Central memory CD8-positive, alpha-beta T cell (primary cell): ENCODE results near the gene CDKN3.
A peak's percentile ranks its signal among the peaks of the same experiment; 100 is the strongest.
"Not testable (repeated sequence)": the region's sequence is repeated elsewhere in the genome, so short reads cannot be mapped to it uniquely, and the experiment has no call there.

Experiments used
- ATAC-seq: fragments of 150-1000 bp; cut with Tn5 transposase; replicated peaks from 2 replicates; pipeline ENCODE4 v1.10.0; 2022; ENCODE audit warnings: mild to moderate bottlenecking, moderate FRiP score, moderate number of reproducible peaks; ENCODE audit not compliant: poor library complexity, severe bottlenecking; ENCODE audit errors: extremely low read depth
- DNase-seq, 2 donors: peaks; one replicate each; pipeline ENCODE4 v3.0.0; 2021; ENCODE audit warnings: low spot score in 2 of 2
- H3K27ac Mint-ChIP-seq: one replicate; pipeline ENCODE4 v1.8.0; 2022; ENCODE audit warnings: low read depth, mild to moderate bottlenecking, moderate library complexity, mixed read lengths
- H3K27me3 Mint-ChIP-seq: one replicate; pipeline ENCODE4 v1.8.0; 2022; ENCODE audit warnings: mixed read lengths
- H3K36me3 Mint-ChIP-seq: one replicate; pipeline ENCODE4 v1.8.0; 2022; ENCODE audit warnings: mild to moderate bottlenecking, moderate library complexity, mixed read lengths; ENCODE audit not compliant: insufficient read depth
- H3K4me1 Mint-ChIP-seq: one replicate; pipeline ENCODE4 v1.8.0; 2022; ENCODE audit warnings: mixed read lengths
- H3K4me3 Mint-ChIP-seq: one replicate; pipeline ENCODE4 v1.8.0; 2022; ENCODE audit warnings: mild to moderate bottlenecking, moderate library complexity, mixed read lengths
- H3K9me3 Mint-ChIP-seq: one replicate; pipeline ENCODE4 v1.8.0; 2022; ENCODE audit warnings: mixed read lengths

Gene CDKN3

DNA sequence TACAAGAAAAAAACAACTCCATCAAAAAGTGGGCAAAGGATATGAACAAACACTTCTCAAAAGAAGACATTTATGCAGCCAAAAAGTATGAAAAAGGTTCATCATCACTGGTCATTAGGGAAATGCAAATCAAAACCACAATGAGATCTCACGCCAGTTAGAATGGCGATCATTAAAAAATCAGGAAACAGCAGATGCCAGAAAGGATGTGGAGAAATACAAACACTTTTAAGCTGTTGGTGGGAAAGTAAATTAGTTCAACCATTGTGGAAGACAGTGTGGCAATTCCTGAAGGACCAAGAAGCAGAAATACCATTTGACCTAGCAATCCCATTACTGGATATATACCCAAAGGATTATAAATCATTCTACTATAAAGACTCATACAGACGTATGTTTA is 16.2 kb upstream of the CDKN3 start:
- not testable (repeated sequence) for H3K4me1 Mint-ChIP-seq, DNase-seq, H3K36me3 Mint-ChIP-seq, H3K9me3 Mint-ChIP-seq, H3K27ac Mint-ChIP-seq, ATAC-seq, H3K4me3 Mint-ChIP-seq
- peaks cover 33% of the 10 kb centered on the region for H3K27me3 Mint-ChIP-seq

- Mint-ChIP-seq H3K27me3 (peaks cover 36% of the 10 kb centered on the region), H3K36me3 (no peaks in the 10 kb centered on the region), H3K4me3 (no peak overlapping the region), H3K27ac (no peak overlapping the region), H3K9me3 (no peaks in the 10 kb centered on the region), H3K4me1 (no peaks in the 10 kb centered on the region)
- ATAC-seq (no peak), DNase-seq (no peak)
Observed at GRCh38 chr14:54381821-54382220, 15.0 kb upstream of the CDKN3 start.

GRCh38 chr14:54383835-54384234 is 13.0 kb upstream of the CDKN3 start:
- H3K36me3 Mint-ChIP-seq: no peaks in the 10 kb centered on the region
- H3K27ac Mint-ChIP-seq: no peak overlapping the region
- H3K9me3 Mint-ChIP-seq: no peaks in the 10 kb centered on the region
- ATAC-seq (no peak), DNase-seq (no peak)
- no peaks in the 10 kb centered on the region for H3K4me1 Mint-ChIP-seq
- peaks cover 43% of the 10 kb centered on the region for H3K27me3 Mint-ChIP-seq
- H3K4me3 Mint-ChIP-seq: no peak overlapping the region

- peaks cover 34% of the 10 kb centered on the region for H3K27me3 Mint-ChIP-seq
Observed at GRCh38 chr14:54385556-54385955, 11.3 kb upstream of the CDKN3 start.

DNA sequence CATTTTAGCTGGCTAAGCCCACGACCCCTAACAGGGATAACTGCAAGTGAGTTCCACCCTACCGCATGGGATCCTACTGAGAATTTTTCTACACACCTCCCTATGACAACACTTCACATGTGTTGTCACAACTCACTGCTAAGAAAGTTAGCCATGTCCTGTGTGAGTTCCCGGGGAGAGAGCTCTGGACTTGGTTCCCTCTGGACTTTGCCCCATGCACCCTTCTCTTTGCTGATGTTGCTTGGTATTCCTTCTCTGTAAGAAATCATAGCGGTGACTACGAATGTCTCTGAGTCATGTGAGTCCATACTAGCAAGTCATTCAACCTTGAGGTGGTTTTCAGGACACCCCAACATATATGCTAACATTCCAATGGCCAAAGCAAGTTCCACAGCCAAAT is 9.5 kb upstream of the CDKN3 start:
- H3K4me1 Mint-ChIP-seq: no peaks in the 10 kb centered on the region
- no peaks in the 10 kb centered on the region for H3K9me3 Mint-ChIP-seq
- no peak overlapping the region for H3K4me3 Mint-ChIP-seq
- H3K27ac Mint-ChIP-seq: no peak overlapping the region
- no peaks in the 10 kb centered on the region for H3K36me3 Mint-ChIP-seq
- H3K27me3 Mint-ChIP-seq: peaks cover 44% of the 10 kb centered on the region
- ATAC-seq (no peak), DNase-seq (no peak)

More at GRCh38 chr14:54385556-54385955, 11.3 kb upstream of the CDKN3 start:
- H3K4me1 Mint-ChIP-seq: no peaks in the 10 kb centered on the region
- no peak overlapping the region for H3K4me3 Mint-ChIP-seq
- H3K27ac Mint-ChIP-seq: no peak overlapping the region
- ATAC-seq (no peak), DNase-seq (no peak)
- no peaks in the 10 kb centered on the region for H3K36me3 Mint-ChIP-seq
- H3K9me3 Mint-ChIP-seq: no peaks in the 10 kb centered on the region

DNA sequence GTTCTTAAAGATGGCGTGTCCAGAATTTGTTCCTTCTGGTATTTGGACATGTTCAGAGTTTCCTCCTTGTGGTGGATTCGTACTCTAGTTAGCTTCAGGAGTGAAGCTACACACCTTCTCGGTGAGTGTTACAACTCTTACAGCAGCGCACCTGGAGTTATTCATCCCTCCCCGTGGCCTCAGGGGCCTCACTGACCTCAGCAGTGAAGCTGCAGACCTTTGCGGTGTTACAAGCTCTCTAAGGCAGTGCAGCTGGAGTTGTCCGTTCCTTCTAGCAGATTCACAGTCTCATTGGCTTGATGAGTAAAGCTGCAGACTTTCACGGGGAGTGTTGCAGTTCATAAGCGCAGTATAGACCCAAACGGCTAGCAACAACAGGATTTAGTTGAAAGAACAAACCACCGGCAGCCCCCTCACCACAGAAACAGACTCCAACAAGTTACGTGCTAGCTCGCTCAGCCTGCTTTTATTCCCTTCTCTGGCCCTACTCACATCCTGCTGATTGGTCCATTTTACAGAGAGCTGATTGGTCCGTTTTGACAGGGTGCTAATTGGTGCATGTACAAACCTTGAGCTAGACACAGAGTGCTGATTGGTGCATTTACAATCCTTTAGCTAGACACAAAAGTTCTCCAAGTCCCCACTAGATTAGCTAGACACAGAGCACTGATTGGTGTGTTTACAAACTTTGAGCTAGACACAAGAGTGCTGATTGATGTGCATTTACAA is 4.5 kb upstream of the CDKN3 start:
- Mint-ChIP-seq H3K9me3 (no peaks in the 10 kb centered on the region), H3K36me3 (peaks cover 6% of the 10 kb centered on the region), H3K4me1 (peaks cover 6% of the 10 kb centered on the region), H3K27ac (no peak overlapping the region), H3K4me3 (no peak overlapping the region), H3K27me3 (peaks cover 36% of the 10 kb centered on the region)
- DNase-seq (no peak), ATAC-seq (no peak)

DNA sequence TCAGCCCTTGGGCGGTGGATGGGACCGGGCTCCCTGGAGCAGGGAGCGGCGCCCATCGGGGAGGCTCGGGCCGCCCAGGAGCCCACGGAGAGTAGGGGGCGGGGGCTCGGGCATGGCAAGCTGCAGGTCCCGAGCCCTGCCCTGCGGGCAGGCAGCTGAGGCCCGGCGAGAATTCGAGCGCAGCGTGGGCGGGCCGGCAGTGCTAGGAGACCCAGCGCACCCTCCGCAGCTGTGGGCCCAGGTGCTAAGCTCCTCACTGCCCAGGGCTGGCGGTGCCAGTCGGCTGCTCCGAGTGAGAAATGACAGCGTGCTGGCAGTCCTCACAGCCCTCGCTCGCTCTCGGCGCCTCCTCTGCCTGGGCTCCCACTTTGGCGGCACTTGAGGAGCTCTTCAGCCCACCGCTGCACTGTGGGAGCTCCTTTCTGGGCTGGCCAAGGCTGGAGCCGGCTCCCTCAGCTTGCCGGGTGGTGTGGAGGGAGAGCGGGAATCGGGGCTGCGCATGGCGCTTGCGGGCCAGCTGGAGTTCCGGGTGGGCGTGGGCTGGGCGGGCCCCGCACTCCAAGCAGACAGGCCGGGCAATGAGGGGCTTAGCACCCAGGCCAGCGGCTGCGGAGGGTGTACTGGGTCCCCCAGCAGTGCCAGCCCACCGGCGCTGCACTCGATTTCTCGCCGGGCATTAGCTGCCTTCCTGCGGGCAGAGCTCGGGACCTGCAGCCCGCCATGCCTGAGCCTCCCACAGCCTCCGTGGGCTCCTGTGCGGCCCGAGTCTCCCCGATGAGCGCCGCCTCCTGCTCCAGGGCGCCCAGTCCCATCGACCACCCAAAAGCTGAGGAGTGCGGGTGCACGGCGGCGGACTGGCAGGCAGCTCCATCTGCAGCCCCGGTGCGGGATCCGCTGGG is 3.6 kb upstream of the CDKN3 start:
- H3K27me3 Mint-ChIP-seq: peaks cover 27% of the 10 kb centered on the region

DNA sequence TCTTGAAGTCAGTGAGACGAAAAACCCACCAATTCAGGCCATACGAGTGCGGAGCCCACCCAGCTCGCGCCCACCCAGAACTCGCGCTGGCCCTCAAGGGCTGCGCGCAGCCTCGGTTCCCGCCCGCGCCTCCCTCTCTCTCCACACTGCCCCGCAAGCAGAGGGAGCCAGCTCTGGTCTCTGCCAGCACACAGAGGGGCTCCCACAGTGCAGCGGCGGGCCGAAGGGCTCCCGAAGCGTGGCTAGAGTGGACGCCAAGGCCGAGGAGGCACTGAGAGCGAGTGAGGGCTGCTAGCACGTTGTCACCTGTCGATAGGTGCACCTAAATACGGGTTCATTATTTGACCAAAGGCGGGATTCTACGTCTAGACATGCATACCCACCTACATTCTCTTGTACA is 2.2 kb upstream of the CDKN3 start:
- Mint-ChIP-seq H3K27me3 (peaks cover 15% of the 10 kb centered on the region), H3K27ac (no peak overlapping the region), H3K4me1 (peaks cover 24% of the 10 kb centered on the region), H3K36me3 (peaks cover 8% of the 10 kb centered on the region), H3K4me3 (no peak overlapping the region), H3K9me3 (no peaks in the 10 kb centered on the region)
- DNase-seq: no peak
- ATAC-seq: no peak

More for the DNA sequence above, 3.6 kb upstream of the CDKN3 start:
- H3K36me3 Mint-ChIP-seq, H3K9me3 Mint-ChIP-seq, ATAC-seq, H3K27ac Mint-ChIP-seq, DNase-seq, H3K4me3 Mint-ChIP-seq: not testable (repeated sequence)
- peaks cover 13% of the 10 kb centered on the region for H3K4me1 Mint-ChIP-seq

- DNase-seq (no peak), ATAC-seq (no peak)
- H3K27ac Mint-ChIP-seq: no peak overlapping the region
- no peaks in the 10 kb centered on the region for H3K9me3 Mint-ChIP-seq
- H3K4me1 Mint-ChIP-seq: peaks cover 24% of the 10 kb centered on the region
- peaks cover 8% of the 10 kb centered on the region for H3K36me3 Mint-ChIP-seq
- H3K4me3 Mint-ChIP-seq: no peak overlapping the region
- peaks cover 15% of the 10 kb centered on the region for H3K27me3 Mint-ChIP-seq
Observed at GRCh38 chr14:54395284-54395683, 1.5 kb upstream of the CDKN3 start.

- Mint-ChIP-seq H3K27me3 (peaks cover 14% of the 10 kb centered on the region), H3K4me3 (no peak overlapping the region), H3K27ac (no peak overlapping the region), H3K36me3 (peaks cover 8% of the 10 kb centered on the region), H3K4me1 (peaks cover 24% of the 10 kb centered on the region), H3K9me3 (no peaks in the 10 kb centered on the region)
- DNase-seq: no peak
- ATAC-seq: no peak
Observed at GRCh38 chr14:54395716-54396115, 1.1 kb upstream of the CDKN3 start.

- Mint-ChIP-seq H3K36me3 (peaks cover 8% of the 10 kb centered on the region), H3K9me3 (no peaks in the 10 kb centered on the region), H3K27me3 (peaks cover 9% of the 10 kb centered on the region), H3K27ac (peak overlapping the region; percentile 2), H3K4me3 (peak overlapping the region; percentile 84), H3K4me1 (peaks cover 24% of the 10 kb centered on the region)
- ATAC-seq (no peak), DNase-seq (no peak)
Observed at GRCh38 chr14:54396183-54396492, 669 bp upstream of the CDKN3 start.

- no peaks in the 10 kb centered on the region for H3K27me3 Mint-ChIP-seq
- peak overlapping the region; percentile 3 for H3K4me3 Mint-ChIP-seq
- H3K9me3 Mint-ChIP-seq: no peaks in the 10 kb centered on the region
- ATAC-seq (no peak), DNase-seq (no peak)
- peaks cover 24% of the 10 kb centered on the region for H3K4me1 Mint-ChIP-seq
- peaks cover 9% of the 10 kb centered on the region for H3K36me3 Mint-ChIP-seq
- no peak overlapping the region for H3K27ac Mint-ChIP-seq
Observed at GRCh38 chr14:54399560-54399959, 2.8 kb downstream of the CDKN3 start.
